OCI-LY1 (cell line): ENCODE results near the gene PRKAR2A.

Experiments used
- CTCF ChIP-seq: fragments of 200-600 bp; sonication (generic), shearing (Covaris generic); IDR thresholded peaks from 2 replicates; pipeline ENCODE4 v1.5.1; 2017; ENCODE audit warnings: mild to moderate bottlenecking, antibody characterized with exemption, low read length, moderate library complexity, mixed read lengths
- EZH2 ChIP-seq: fragments of 200-600 bp; sonication (generic), shearing (Covaris generic); IDR thresholded peaks from 2 replicates; pipeline ENCODE4 v1.8.0; 2017; ENCODE audit warnings: borderline replicate concordance, mixed run types, mild to moderate bottlenecking, antibody characterized with exemption, low read length, moderate library complexity, mixed read lengths

GRCh38 chr3:48707157-48707556 is 140.5 kb downstream of the PRKAR2A start:
- TF ChIP-seq CTCF, result no peak
- TF ChIP-seq EZH2, result no peak
